Breast epithelium (tissue), 4 donors: ENCODE measurements around the gene ITPR2. TPM values are rescaled to one million over a fixed set of nuclear protein-coding genes. Genes with fewer than 3 reads are reported as not detected.

Source experiments
- DNase-seq, 2 donors: peaks; one replicate each; pipeline ENCODE4 v3.0.0-alpha.2; 2019; ENCODE audit warnings: low spot score in 2 of 2
- H3K27ac ChIP-seq, 2 donors: fragments of 200-600 bp; sonication (generic) in 1 of 2; one replicate each; pipeline ENCODE4 v1.5.1; 2016 to 2019; ENCODE audit warnings: mild to moderate bottlenecking in 1 of 2
- H3K27me3 ChIP-seq, 2 donors: fragments of 200-600 bp; sonication (generic) in 1 of 2; one replicate each; pipeline versions ENCODE4 v1.5.1 to v1.6.0; 2017 to 2019; ENCODE audit warnings: control low read depth in 1 of 2, mild to moderate bottlenecking in 1 of 2
- H3K36me3 ChIP-seq: fragments of 200-600 bp; one replicate; pipeline ENCODE4 v1.5.1; 2019
- H3K4me1 ChIP-seq, 2 donors: fragments of 200-600 bp; sonication (generic); one replicate each; pipeline ENCODE4 v1.5.1; 2016 to 2019; ENCODE audit warnings: control low read depth in 1 of 2
- H3K4me3 ChIP-seq, 3 donors: fragments of 200-600 bp; sonication (generic); 1 replicate in 2 of 3; 2 replicates in 1 of 3; pipeline ENCODE4 v1.5.1; 2016 to 2019; ENCODE audit warnings: mild to moderate bottlenecking in 3 of 3, moderate library complexity in 2 of 3
- H3K9me3 ChIP-seq, 2 donors: fragments of 200-600 bp; sonication (generic) in 1 of 2; one replicate each; pipeline ENCODE4 v1.5.1; 2016 to 2019; ENCODE audit warnings: control low read depth in 1 of 2
- CTCF ChIP-seq, 3 donors: fragments of 450-650 bp; IDR thresholded peaks; one replicate each; pipeline ENCODE4 v1.5.1; 2016 to 2017; ENCODE audit warnings: antibody characterized with exemption in 3 of 3, mild to moderate bottlenecking in 3 of 3, moderate library complexity in 3 of 3
- POLR2A ChIP-seq: fragments of 450-650 bp; IDR thresholded peaks from one replicate; pipeline ENCODE4 v1.6.1; 2016; ENCODE audit warnings: antibody characterized with exemption, mild to moderate bottlenecking, moderate library complexity
- POLR2AphosphoS5 ChIP-seq, 3 donors: sonication (generic); formaldehyde crosslinking; IDR thresholded peaks; one replicate each; pipeline ENCODE4 v1.6.1; 2017; ENCODE audit warnings: antibody characterized with exemption in 3 of 3
- intact Hi-C: fragments of 100-400 bp; cut with DNase I; formaldehyde crosslinking; loops from one replicate; pipeline ENCODE4 v1.15.1; 2023; ENCODE audit warnings: low total_unique reads
- total RNA-seq, 3 donors: library from RNA; depleted of rRNA; stranded (reverse); fragments of >200 nt; gene quantifications; one replicate each; pipeline ENCODE4 v1.1.0, GENCODE V29; 2016

The ITPR2 gene
- total RNA-seq, 3 donors from 2014 or later: 47.2 to 95.0 (median 66.5) TPM

- intact Hi-C loops: no loop called here
- H3K27ac ChIP-seq: no peak overlapping the region
- DNase-seq: no peak
Measured at GRCh38 chr12:26713885-26714383, 119.1 kb downstream of the ITPR2 start.

GRCh38 chr12:26712892-26713291 is 120.1 kb downstream of the ITPR2 start:
- Histone ChIP-seq H3K36me3 (no peaks in the 10 kb centered on the region), H3K27me3 (no peaks in the 10 kb centered on the region), H3K9me3 (no peaks in the 10 kb centered on the region), H3K4me1 (no peaks in the 10 kb centered on the region), H3K27ac (no peak overlapping the region), H3K4me3 (no peak overlapping the region)
- intact Hi-C loops: no loop called here
- TF ChIP-seq POLR2AphosphoS5 (IDR thresholded peaks at IDR 0.05): no peak
- TF ChIP-seq CTCF (IDR thresholded peaks at IDR 0.05): no peak
- no peak for TF ChIP-seq POLR2A
- no peak for DNase-seq

More at GRCh38 chr12:26713885-26714383, 119.1 kb downstream of the ITPR2 start:
- H3K4me1 ChIP-seq: no peaks in the 10 kb centered on the region
- no peak overlapping the region for H3K4me3 ChIP-seq
- no peaks in the 10 kb centered on the region for H3K36me3 ChIP-seq
- H3K27me3 ChIP-seq: no peaks in the 10 kb centered on the region
- H3K9me3 ChIP-seq: no peaks in the 10 kb centered on the region
- TF ChIP-seq POLR2AphosphoS5 (IDR thresholded peaks at IDR 0.05): no peak
- no peak for TF ChIP-seq CTCF (IDR thresholded peaks at IDR 0.05)
- no peak for TF ChIP-seq POLR2A

GRCh38 chr12:26711569-26711968 is 121.4 kb downstream of the ITPR2 start:
- H3K9me3 ChIP-seq: no peaks in the 10 kb centered on the region
- no peak for DNase-seq
- TF ChIP-seq POLR2A (no peak), CTCF (IDR thresholded peaks at IDR 0.05) (no peak), POLR2AphosphoS5 (IDR thresholded peaks at IDR 0.05) (no peak)
- no peaks in the 10 kb centered on the region for H3K27me3 ChIP-seq
- no peaks in the 10 kb centered on the region for H3K4me1 ChIP-seq
- no peak overlapping the region for H3K4me3 ChIP-seq
- intact Hi-C loops: no loop called here
- H3K36me3 ChIP-seq: no peaks in the 10 kb centered on the region
- no peak overlapping the region for H3K27ac ChIP-seq

GRCh38 chr12:26711072-26711471 is 121.9 kb downstream of the ITPR2 start:
- no peak for DNase-seq
- Histone ChIP-seq H3K36me3 (no peaks in the 10 kb centered on the region), H3K27ac (no peak overlapping the region), H3K27me3 (no peaks in the 10 kb centered on the region), H3K9me3 (no peaks in the 10 kb centered on the region), H3K4me1 (no peaks in the 10 kb centered on the region), H3K4me3 (no peak overlapping the region)
- TF ChIP-seq POLR2A (no peak), POLR2AphosphoS5 (IDR thresholded peaks at IDR 0.05) (no peak), CTCF (IDR thresholded peaks at IDR 0.05) (no peak)
- intact Hi-C loops: no loop called here

GRCh38 chr12:26705851-26706250 is 127.1 kb downstream of the ITPR2 start:
- intact Hi-C loops: no loop called here
- no peak overlapping the region for H3K27ac ChIP-seq
- no peaks in the 10 kb centered on the region for H3K27me3 ChIP-seq
- no peak overlapping the region for H3K4me3 ChIP-seq
- no peaks in the 10 kb centered on the region for H3K9me3 ChIP-seq
- DNase-seq: no peak
- H3K36me3 ChIP-seq: no peaks in the 10 kb centered on the region
- TF ChIP-seq POLR2A: no peak
- TF ChIP-seq POLR2AphosphoS5 (IDR thresholded peaks at IDR 0.05): no peak
- peaks cover 0 to 8% of the 10 kb centered on the region in 2 donors for H3K4me1 ChIP-seq
